Islet of Langerhans (tissue), 1 donor: Measurements from ENCODE around the gene LIPC.

Experiments used
- FAIRE-seq: peaks from one replicate; lab custom pipeline; 2011; peaks lifted over from hg19 to GRCh38; lab: Jason Lieb, UNC

LIPC gene

GRCh38 chr15:58431221-58432149 lies at the start of gene LIPC:
TSS of gene LIPC (plus strand) at chr15:58431991. CDS start at chr15:58432033, 42 bp downstream.
- FAIRE-seq, result no peak

- FAIRE-seq, result no peak
Observed at GRCh38 chr15:58383876-58384275, 47.9 kb upstream of the LIPC start.

GRCh38 chr15:58384667-58385066 lies 47.1 kb upstream of the LIPC start:
- no peak for FAIRE-seq

- no peak for FAIRE-seq
Observed at GRCh38 chr15:58386081-58386480, 45.7 kb upstream of the LIPC start.

GRCh38 chr15:58386641-58387040 lies 45.1 kb upstream of the LIPC start:
- FAIRE-seq, result no peak

- no peak for FAIRE-seq
Observed at GRCh38 chr15:58387130-58387529, 44.7 kb upstream of the LIPC start.

- no peak for FAIRE-seq
Observed at GRCh38 chr15:58388211-58388610, 43.6 kb upstream of the LIPC start.

- FAIRE-seq, result no peak
Observed at GRCh38 chr15:58390118-58390517, 41.7 kb upstream of the LIPC start.

- no peak for FAIRE-seq
Observed at GRCh38 chr15:58390655-58391054, 41.1 kb upstream of the LIPC start.

- FAIRE-seq, result no peak
Observed at GRCh38 chr15:58391088-58391487, 40.7 kb upstream of the LIPC start.

- FAIRE-seq, result no peak
Observed at GRCh38 chr15:58392141-58392540, 39.6 kb upstream of the LIPC start.

- FAIRE-seq, result no peak
Observed at GRCh38 chr15:58392611-58393161, 39.1 kb upstream of the LIPC start.

- no peak for FAIRE-seq
Observed at GRCh38 chr15:58393241-58393662, 38.5 kb upstream of the LIPC start.

- FAIRE-seq, result no peak
Observed at GRCh38 chr15:58396181-58396580, 35.6 kb upstream of the LIPC start.

GRCh38 chr15:58398071-58398470 lies 33.7 kb upstream of the LIPC start:
- FAIRE-seq, result no peak

- FAIRE-seq, result no peak
Observed at GRCh38 chr15:58398643-58399042, 33.1 kb upstream of the LIPC start.

- FAIRE-seq, result no peak
Observed at GRCh38 chr15:58399739-58400138, 32.1 kb upstream of the LIPC start.

- FAIRE-seq, result no peak
Observed at GRCh38 chr15:58401276-58401675, 30.5 kb upstream of the LIPC start.

GRCh38 chr15:58401991-58402649 lies 29.7 kb upstream of the LIPC start:
- FAIRE-seq, result no peak

GRCh38 chr15:58403581-58403980 lies 28.2 kb upstream of the LIPC start:
- FAIRE-seq, result no peak

GRCh38 chr15:58404020-58404419 lies 27.8 kb upstream of the LIPC start:
- FAIRE-seq, result no peak

GRCh38 chr15:58404722-58405121 lies 27.1 kb upstream of the LIPC start:
- FAIRE-seq, result no peak

GRCh38 chr15:58405865-58406264 lies 25.9 kb upstream of the LIPC start:
- no peak for FAIRE-seq
